GM23248 (cell line): ENCODE results near the gene KIF2A. TPM values are rescaled to one million over a fixed set of nuclear protein-coding genes. Genes with fewer than 3 reads are reported as not detected.

Source experiments
- DNase-seq: peaks from one replicate; pipeline ENCODE4 v3.0.0-alpha.2; 2015
- H2AFZ ChIP-seq: fragments of 200-600 bp; sonication (generic); 2 replicates; pipeline ENCODE4 v1.6.1; 2016; ENCODE audit warnings: antibody characterized with exemption
- H3F3A ChIP-seq: fragments of 200-600 bp; sonication (generic); 2 replicates; pipeline ENCODE4 v1.6.1; 2016; ENCODE audit warnings: mild to moderate bottlenecking, antibody characterized with exemption, mixed run types; ENCODE audit not compliant: insufficient read depth
- H3K27ac ChIP-seq: fragments of 200-600 bp; sonication (generic); 2 replicates; pipeline ENCODE4 v1.5.1; 2016; ENCODE audit warnings: mild to moderate bottlenecking
- H3K27me3 ChIP-seq: fragments of 200-600 bp; sonication (generic); replicated peaks from 2 replicates; pipeline ENCODE4 v1.6.1; 2016; ENCODE audit warnings: mild to moderate bottlenecking; ENCODE audit not compliant: insufficient read depth
- H3K36me3 ChIP-seq: fragments of 200-600 bp; sonication (generic); 2 replicates; pipeline ENCODE4 v1.6.1; 2016; ENCODE audit warnings: low read depth, mild to moderate bottlenecking
- H3K4me1 ChIP-seq: fragments of 200-600 bp; sonication (generic); 2 replicates; pipeline ENCODE4 v1.6.1; 2016; ENCODE audit warnings: mild to moderate bottlenecking; ENCODE audit not compliant: insufficient read depth
- H3K4me2 ChIP-seq: fragments of 200-600 bp; sonication (generic); one replicate; pipeline ENCODE4 v1.6.1; 2016; ENCODE audit warnings: mild to moderate bottlenecking; ENCODE audit not compliant: unreplicated experiment
- H3K4me3 ChIP-seq: fragments of 200-600 bp; sonication (generic); 2 replicates; pipeline ENCODE4 v1.5.1; 2016; ENCODE audit warnings: mild to moderate bottlenecking
- H3K79me2 ChIP-seq: fragments of 200-600 bp; sonication (generic); 2 replicates; pipeline ENCODE4 v1.6.1; 2016; ENCODE audit warnings: mild to moderate bottlenecking; ENCODE audit not compliant: insufficient read depth
- H3K9ac ChIP-seq: fragments of 200-600 bp; sonication (generic); 2 replicates; pipeline ENCODE4 v1.6.1; 2016; ENCODE audit warnings: mild to moderate bottlenecking
- H3K9me2 ChIP-seq: fragments of 200-600 bp; sonication (generic); 2 replicates; pipeline ENCODE4 v1.6.1; 2016; ENCODE audit warnings: mixed run types, mild to moderate bottlenecking, moderate library complexity; ENCODE audit not compliant: insufficient read depth
- H3K9me3 ChIP-seq: fragments of 200-600 bp; sonication (generic); one replicate; pipeline ENCODE4 v1.6.1; 2017; ENCODE audit warnings: low read depth
- H4K20me1 ChIP-seq: fragments of 200-600 bp; sonication (generic); 2 replicates; pipeline ENCODE4 v1.6.0; 2016; ENCODE audit not compliant: insufficient read depth
- EZH2 ChIP-seq: fragments of 200-600 bp; sonication (generic); IDR thresholded peaks from 2 replicates; pipeline ENCODE4 v1.6.1; 2018; ENCODE audit warnings: antibody characterized with exemption, mild to moderate bottlenecking; ENCODE audit not compliant: insufficient read depth, poor library complexity, severe bottlenecking
- EZH2phosphoT487 ChIP-seq: fragments of 200-600 bp; sonication (generic); IDR thresholded peaks from 2 replicates; pipeline ENCODE4 v1.6.1; 2018; ENCODE audit warnings: antibody characterized with exemption, moderate library complexity, mild to moderate bottlenecking, low read depth; ENCODE audit not compliant: insufficient read depth
- WGBS, 2 experiments: methylation state at CpG; one replicate each; pipeline ENCODE4 v1.1.6; 2015 to 2017; ENCODE audit warnings: low lambda C conversion rate in 2 of 2, low coverage in 1 of 2; ENCODE audit errors: missing lambda C conversion rate in 2 of 2; 5-methylcytosine and 5-hydroxymethylcytosine counted together
- in situ Hi-C: fragments of 300-500 bp; cut with MboI; formaldehyde crosslinking; loops from 2 replicates; pipeline ENCODE4 v1.15.0; 2020
- polyA plus RNA-seq: library from polyadenylated mRNA; unstranded; fragments of >200 nt; fragmentation: Nextera tagmentation; extraction: Ambion mirVana; gene quantifications from 2 replicates; pipeline ENCODE4 v1.2.1, GENCODE V29; 2016
- total RNA-seq: library from RNA; depleted of rRNA; stranded (reverse); fragments of >200 nt; shearing (Covaris generic); gene quantifications from 2 replicates; pipeline ENCODE4 v1.2.3, GENCODE V29; 2014

Gene KIF2A
- total and polyA plus RNA-seq, 2 experiments from 2014 or later, result 38.2 to 40.0 TPM

DNA sequence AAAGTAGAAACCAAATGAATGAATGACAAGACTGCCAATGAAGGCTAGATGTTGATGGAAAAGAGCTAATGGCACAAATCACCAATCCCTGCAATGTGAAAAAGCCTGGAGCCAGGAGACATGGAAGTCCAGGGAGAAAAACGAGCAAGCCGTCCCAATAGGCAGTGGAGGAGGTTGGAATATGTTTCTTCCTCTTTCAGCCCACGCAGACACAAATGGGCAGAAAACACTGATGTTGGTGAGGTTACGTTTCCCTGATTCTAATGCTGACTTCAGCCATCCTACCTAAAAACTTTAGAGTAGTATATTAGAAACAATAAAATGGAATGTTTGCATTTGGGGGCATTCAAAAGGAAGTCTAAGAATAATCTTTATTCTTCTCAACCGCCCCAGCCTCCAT lies 23.9 kb upstream of the KIF2A start:
- Histone ChIP-seq H2AFZ (no peak overlapping the region), H3K4me1 (no peaks in the 10 kb centered on the region), H4K20me1 (no peaks in the 10 kb centered on the region), H3K79me2 (no peaks in the 10 kb centered on the region), H3K4me3 (no peak overlapping the region), H3K27ac (no peak overlapping the region), H3K36me3 (no peaks in the 10 kb centered on the region), H3K4me2 (no peak overlapping the region), H3K27me3 (peaks cover 10% of the 10 kb centered on the region; the same call in 1 of the 2 replicates), H3F3A (no peaks in the 10 kb centered on the region), H3K9me3 (no peaks in the 10 kb centered on the region), H3K9ac (no peak overlapping the region), H3K9me2 (no peaks in the 10 kb centered on the region)
- DNase-seq, result no peak
- in situ Hi-C loops, result no loop called here
- no peak for TF ChIP-seq EZH2
- no peak for TF ChIP-seq EZH2phosphoT487
- WGBS, 2 experiments, result 50 to 51% methylated on average over 5 of the region's 5 CpGs

DNA sequence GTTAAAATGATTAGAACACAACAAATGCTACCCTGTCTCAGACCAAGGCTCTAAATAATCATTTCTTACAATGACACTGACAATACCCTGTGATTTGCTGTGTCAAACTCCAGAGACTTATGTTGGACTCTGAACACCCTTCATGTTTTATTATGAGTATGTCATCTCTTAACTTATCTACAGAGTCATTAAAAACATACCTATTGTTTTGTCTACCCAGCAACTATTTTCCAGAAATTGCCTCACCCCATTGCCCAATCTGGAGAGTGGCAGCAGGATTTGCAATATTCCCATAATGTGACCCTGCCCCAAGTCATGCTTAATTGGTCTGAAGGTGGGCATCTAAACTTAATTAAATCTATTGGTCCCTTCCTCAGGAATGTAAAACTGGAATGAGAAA lies 23.0 kb upstream of the KIF2A start:
- in situ Hi-C loops, result no loop called here

DNA sequence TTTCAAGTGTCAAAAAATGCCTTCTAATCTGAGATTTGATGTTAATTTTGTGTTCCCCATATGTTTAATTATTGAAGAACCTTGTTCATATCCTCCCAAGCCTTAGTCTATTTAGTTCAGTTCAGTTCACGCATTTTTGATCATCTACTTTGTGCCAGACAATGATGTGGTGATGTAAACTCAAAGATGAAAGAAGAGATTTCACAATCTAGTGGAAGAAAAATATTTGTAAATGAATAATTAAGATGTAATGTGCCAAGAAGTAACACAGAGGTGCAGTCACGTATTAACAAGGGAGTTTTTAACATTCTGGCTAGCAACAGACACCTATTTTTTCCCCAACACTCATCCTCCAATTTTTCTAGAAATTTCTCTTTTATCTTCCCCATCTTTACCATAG lies 22.1 kb upstream of the KIF2A start:
- in situ Hi-C loops, result no loop called here
- H3K79me2 ChIP-seq, result no peaks in the 10 kb centered on the region
- peaks cover 12% of the 10 kb centered on the region; the same call in 1 of the 2 replicates for H3K27me3 ChIP-seq
- no peak overlapping the region for H2AFZ ChIP-seq
- H3K4me1 ChIP-seq, result no peaks in the 10 kb centered on the region
- no peak overlapping the region for H3K4me2 ChIP-seq
- H3F3A ChIP-seq, result no peaks in the 10 kb centered on the region
- H3K9ac ChIP-seq, result no peak overlapping the region
- H3K4me3 ChIP-seq, result no peak overlapping the region
- no peaks in the 10 kb centered on the region for H4K20me1 ChIP-seq
- H3K27ac ChIP-seq, result no peak overlapping the region
- H3K9me3 ChIP-seq, result no peaks in the 10 kb centered on the region
- no peaks in the 10 kb centered on the region for H3K9me2 ChIP-seq
- no peak for DNase-seq
- no peaks in the 10 kb centered on the region for H3K36me3 ChIP-seq
- TF ChIP-seq EZH2phosphoT487 (no peak), EZH2 (no peak)
- WGBS, 2 experiments, result 5 to 11% methylated on average over 2 of the region's 2 CpGs

More for the DNA sequence above, 23.0 kb upstream of the KIF2A start:
- Histone ChIP-seq H3K4me2 (no peak overlapping the region), H3K79me2 (no peaks in the 10 kb centered on the region), H3K9ac (no peak overlapping the region), H4K20me1 (no peaks in the 10 kb centered on the region), H3F3A (no peaks in the 10 kb centered on the region), H3K4me3 (no peak overlapping the region), H3K9me3 (no peaks in the 10 kb centered on the region), H3K4me1 (no peaks in the 10 kb centered on the region), H3K27ac (no peak overlapping the region), H3K9me2 (no peaks in the 10 kb centered on the region), H3K36me3 (no peaks in the 10 kb centered on the region), H3K27me3 (peaks cover 12% of the 10 kb centered on the region; the same call in 1 of the 2 replicates), H2AFZ (no peak overlapping the region)
- no peak for DNase-seq
- TF ChIP-seq EZH2, result no peak
- TF ChIP-seq EZH2phosphoT487, result no peak

DNA sequence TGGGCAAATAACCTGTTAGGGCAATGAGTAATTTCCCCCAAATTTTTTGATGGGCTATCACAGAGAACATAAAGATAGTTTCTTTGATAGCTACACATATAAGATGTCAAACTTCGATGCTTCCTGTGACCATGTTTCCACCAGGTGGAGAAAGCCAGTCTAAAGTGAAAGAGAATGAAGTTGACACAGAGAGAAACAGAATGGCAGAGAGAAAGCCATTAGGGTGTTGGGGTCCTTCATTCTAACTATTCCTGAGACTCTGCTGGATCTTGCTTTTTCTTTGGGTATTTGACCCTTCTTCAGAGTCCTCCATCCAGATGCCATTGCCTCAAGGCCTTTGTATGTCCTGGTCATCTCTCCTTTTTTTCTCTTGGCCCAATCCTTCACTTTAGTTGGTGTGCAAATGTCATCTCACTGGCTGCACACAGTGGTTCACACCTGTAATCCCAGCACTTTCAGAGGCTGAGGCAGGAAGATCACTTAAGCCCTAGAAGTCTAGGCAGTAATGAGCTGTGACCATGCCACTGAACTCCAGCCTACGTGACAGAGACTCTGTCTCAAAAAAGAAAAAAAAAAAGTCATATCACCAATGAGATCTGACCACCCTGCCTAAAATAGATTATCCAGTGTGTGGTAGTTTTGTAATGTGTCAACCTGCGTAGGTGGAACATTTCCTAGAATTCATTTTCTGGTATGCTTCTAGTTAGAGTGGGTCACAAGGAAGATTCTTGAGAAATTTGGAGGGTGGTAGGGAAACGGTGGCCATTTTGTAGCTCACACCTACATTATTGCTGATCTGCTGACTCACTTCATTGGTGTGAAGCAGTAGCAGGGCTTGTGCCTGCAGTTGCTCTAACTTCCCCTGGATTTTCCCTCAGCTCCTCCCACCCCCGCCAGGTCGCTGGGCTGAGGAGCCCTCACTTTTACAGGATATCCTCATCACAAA lies 20.8 kb upstream of the KIF2A start:
- DNase-seq, result no peak
- Histone ChIP-seq H2AFZ (no peak overlapping the region), H3K79me2 (no peaks in the 10 kb centered on the region), H3F3A (no peaks in the 10 kb centered on the region), H3K9ac (no peak overlapping the region), H3K9me3 (no peaks in the 10 kb centered on the region), H3K4me1 (no peaks in the 10 kb centered on the region), H3K36me3 (no peaks in the 10 kb centered on the region), H4K20me1 (no peaks in the 10 kb centered on the region), H3K4me3 (no peak overlapping the region), H3K9me2 (no peaks in the 10 kb centered on the region), H3K4me2 (no peak overlapping the region), H3K27ac (no peak overlapping the region), H3K27me3 (peaks cover 12% of the 10 kb centered on the region; the same call in 1 of the 2 replicates)
- whole genome bisulfite sequencing, 2 experiments, result 50 to 52% methylated on average over 6 of the region's 6 CpGs
- in situ Hi-C loops, result no loop called here
- TF ChIP-seq EZH2phosphoT487 (no peak), EZH2 (no peak)
